ENCODE data around the gene LHFPL3. TPM values are rescaled to one million over a fixed set of nuclear protein-coding genes. Genes with fewer than 3 reads are reported as not detected.
A peak's percentile ranks its signal among the peaks of the same experiment; 100 is the strongest.
"Not testable (repeated sequence)": the region's sequence is repeated elsewhere in the genome, so short reads cannot be mapped to it uniquely, and the experiment has no call there.

The LHFPL3 gene
- total and polyA plus RNA-seq, 2 experiments from 2014 or later: not detected

DNA sequence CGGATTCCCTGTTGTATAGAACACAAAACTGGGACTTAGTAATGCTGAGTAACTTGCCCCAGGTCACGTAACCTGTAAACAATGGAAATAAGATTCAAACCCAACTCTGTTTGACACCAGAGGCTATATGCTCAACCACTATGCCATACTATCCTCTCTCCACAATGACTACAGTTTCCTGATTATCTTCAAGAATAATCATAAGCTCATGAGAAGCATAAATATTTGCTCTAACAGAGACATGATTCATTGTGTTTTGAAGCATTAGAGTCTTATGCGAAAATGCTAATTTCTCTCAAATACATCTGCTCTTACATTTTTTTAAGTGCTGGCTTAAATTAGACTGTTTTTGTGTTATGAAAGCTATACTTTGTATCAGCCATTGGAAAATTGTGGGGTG lies 241.3 kb downstream of the LHFPL3 start:
- H3K4me2 ChIP-seq (ENCODE audit: unreplicated experiment): no peak overlapping the region
- TF ChIP-seq EZH2phosphoT487 (IDR thresholded peaks at IDR 0.05; ENCODE audit: insufficient read depth, low read depth) (no peak), EZH2 (IDR thresholded peaks at IDR 0.05; ENCODE audit: insufficient read depth, poor library complexity, severe bottlenecking) (no peak)
- no peaks in the 10 kb centered on the region for H3K79me2 ChIP-seq (ENCODE audit: insufficient read depth)
- H3K9me2 ChIP-seq (ENCODE audit: insufficient read depth): no peaks in the 10 kb centered on the region
- H3K9me3 ChIP-seq (ENCODE audit: low read depth): no peaks in the 10 kb centered on the region
- no peak overlapping the region for H2AFZ ChIP-seq
- H3K27me3 ChIP-seq (replicated peaks; ENCODE audit: insufficient read depth): no peaks in the 10 kb centered on the region
- in situ Hi-C loops (cut with MboI): no loop called here
- no peak overlapping the region for H3K9ac ChIP-seq
- no peaks in the 10 kb centered on the region for H3K36me3 ChIP-seq (ENCODE audit: low read depth)
- H3F3A ChIP-seq (ENCODE audit: insufficient read depth): no peaks in the 10 kb centered on the region
- no peak for DNase-seq
- 24 to 29% methylated on average over 3 of the region's 3 CpGs for WGBS, 2 experiments (ENCODE audit: low coverage in 1 of 2, low lambda C conversion rate in 2 of 2, missing lambda C conversion rate in 2 of 2)
- no peaks in the 10 kb centered on the region for H4K20me1 ChIP-seq (ENCODE audit: insufficient read depth)
- H3K4me3 ChIP-seq: no peak overlapping the region
- H3K27ac ChIP-seq: no peak overlapping the region
- no peaks in the 10 kb centered on the region for H3K4me1 ChIP-seq (ENCODE audit: insufficient read depth)

DNA sequence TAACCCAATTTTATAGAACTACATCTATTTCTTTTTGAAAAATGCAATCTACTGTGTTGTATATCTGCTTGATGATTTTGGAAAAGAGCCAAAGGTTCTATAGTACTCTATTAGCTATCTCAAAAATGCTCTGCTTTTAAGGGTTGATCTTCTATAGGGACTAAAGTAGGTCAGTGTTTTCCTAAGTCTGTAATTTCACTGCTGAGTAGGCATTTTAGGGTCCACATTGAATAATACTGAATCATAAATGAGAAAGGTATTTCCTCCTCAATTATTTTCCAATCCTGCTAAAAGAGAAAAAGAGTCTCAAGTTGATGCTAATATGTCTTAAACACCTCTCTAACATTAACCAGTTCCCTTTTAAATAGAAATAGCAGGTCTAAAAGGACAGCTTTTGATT lies 244.2 kb downstream of the LHFPL3 start:
- Histone ChIP-seq H3K79me2 (ENCODE audit: insufficient read depth) (no peaks in the 10 kb centered on the region), H3K4me2 (ENCODE audit: unreplicated experiment) (no peak overlapping the region), H3F3A (ENCODE audit: insufficient read depth) (no peaks in the 10 kb centered on the region), H4K20me1 (ENCODE audit: insufficient read depth) (no peaks in the 10 kb centered on the region), H3K27me3 (replicated peaks; ENCODE audit: insufficient read depth) (no peaks in the 10 kb centered on the region), H3K9me3 (ENCODE audit: low read depth) (no peaks in the 10 kb centered on the region), H3K4me3 (no peak overlapping the region), H3K36me3 (ENCODE audit: low read depth) (no peaks in the 10 kb centered on the region), H3K9me2 (ENCODE audit: insufficient read depth) (no peaks in the 10 kb centered on the region), H3K4me1 (ENCODE audit: insufficient read depth) (no peaks in the 10 kb centered on the region), H2AFZ (no peak overlapping the region), H3K9ac (no peak overlapping the region), H3K27ac (no peak overlapping the region)
- in situ Hi-C loops (cut with MboI): no loop called here
- TF ChIP-seq EZH2phosphoT487 (IDR thresholded peaks at IDR 0.05; ENCODE audit: insufficient read depth, low read depth): no peak
- no peak for TF ChIP-seq EZH2 (IDR thresholded peaks at IDR 0.05; ENCODE audit: insufficient read depth, poor library complexity, severe bottlenecking)
- no peak for DNase-seq

DNA sequence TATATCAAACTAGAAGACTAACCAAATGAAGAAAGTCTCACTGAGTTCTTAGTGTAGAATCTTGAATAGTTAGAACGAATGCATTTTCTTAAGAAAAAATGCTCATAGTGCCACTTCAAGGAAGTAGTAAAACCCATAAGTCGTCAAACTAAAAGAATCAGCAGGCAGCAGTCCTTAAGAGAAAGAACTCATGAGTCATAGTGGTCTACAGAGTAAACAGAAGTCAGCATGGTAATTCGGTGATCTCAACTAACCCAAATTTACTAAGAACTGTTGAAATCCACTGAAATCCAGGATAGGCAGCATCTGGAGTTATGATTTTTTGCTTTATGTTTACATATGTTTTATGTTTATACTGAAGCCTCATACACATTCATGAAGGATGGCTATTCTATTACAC lies 256.2 kb downstream of the LHFPL3 start:
- in situ Hi-C loops (cut with MboI): no loop called here

DNA sequence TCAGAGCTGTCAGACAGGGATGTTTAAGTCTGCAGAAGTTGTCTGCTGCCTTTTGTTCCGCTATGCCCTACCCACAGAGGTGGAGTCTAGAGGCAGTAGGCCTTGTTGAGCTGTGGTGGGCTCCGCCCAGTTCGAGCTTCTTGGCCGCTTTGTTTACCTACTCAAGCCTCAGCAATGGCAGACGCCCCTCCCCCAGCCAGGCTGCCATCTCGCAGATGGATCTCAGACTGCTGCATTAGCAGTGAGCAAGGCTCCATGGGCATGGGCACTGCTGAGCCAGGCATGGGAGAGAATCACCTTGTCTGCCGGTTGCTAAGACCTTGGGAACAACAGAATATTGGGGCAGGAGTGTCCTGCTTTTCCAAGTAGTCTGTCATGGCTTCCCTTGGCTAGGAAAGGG lies 267.2 kb downstream of the LHFPL3 start:
- H3K79me2 ChIP-seq (ENCODE audit: insufficient read depth); H3F3A ChIP-seq (ENCODE audit: insufficient read depth); H3K4me2 ChIP-seq (ENCODE audit: unreplicated experiment); H3K9me2 ChIP-seq (ENCODE audit: insufficient read depth); H3K9me3 ChIP-seq (ENCODE audit: low read depth); in situ Hi-C loops (cut with MboI); DNase-seq; H4K20me1 ChIP-seq (ENCODE audit: insufficient read depth); H3K27ac ChIP-seq; H3K4me1 ChIP-seq (ENCODE audit: insufficient read depth); H3K4me3 ChIP-seq; H3K9ac ChIP-seq; H3K27me3 ChIP-seq (replicated peaks; ENCODE audit: insufficient read depth); H3K36me3 ChIP-seq (ENCODE audit: low read depth); H2AFZ ChIP-seq: not testable (repeated sequence)
- 11 to 16% methylated on average over 7 of the region's 7 CpGs for WGBS, 2 experiments (ENCODE audit: low coverage in 1 of 2, low lambda C conversion rate in 2 of 2, missing lambda C conversion rate in 2 of 2)

More for the DNA sequence above, 256.2 kb downstream of the LHFPL3 start:
- no peak overlapping the region for H3K27ac ChIP-seq
- WGBS, 2 experiments (ENCODE audit: low coverage in 1 of 2, low lambda C conversion rate in 2 of 2, missing lambda C conversion rate in 2 of 2): 11 to 12% methylated on average over 3 of the region's 3 CpGs
- TF ChIP-seq EZH2 (IDR thresholded peaks at IDR 0.05; ENCODE audit: insufficient read depth, poor library complexity, severe bottlenecking) (no peak), EZH2phosphoT487 (IDR thresholded peaks at IDR 0.05; ENCODE audit: insufficient read depth, low read depth) (no peak)
- no peak overlapping the region for H3K4me2 ChIP-seq (ENCODE audit: unreplicated experiment)
- H3K4me1 ChIP-seq (ENCODE audit: insufficient read depth): no peaks in the 10 kb centered on the region
- peak; percentile 1 for DNase-seq
- H3F3A ChIP-seq (ENCODE audit: insufficient read depth): no peaks in the 10 kb centered on the region
- H4K20me1 ChIP-seq (ENCODE audit: insufficient read depth): no peaks in the 10 kb centered on the region
- no peaks in the 10 kb centered on the region for H3K79me2 ChIP-seq (ENCODE audit: insufficient read depth)
- no peaks in the 10 kb centered on the region for H3K9me2 ChIP-seq (ENCODE audit: insufficient read depth)
- no peak overlapping the region for H2AFZ ChIP-seq
- H3K27me3 ChIP-seq (replicated peaks; ENCODE audit: insufficient read depth): no peaks in the 10 kb centered on the region
- H3K9ac ChIP-seq: no peak overlapping the region
- no peaks in the 10 kb centered on the region for H3K9me3 ChIP-seq (ENCODE audit: low read depth)
- H3K4me3 ChIP-seq: no peak overlapping the region
- no peaks in the 10 kb centered on the region for H3K36me3 ChIP-seq (ENCODE audit: low read depth)

DNA sequence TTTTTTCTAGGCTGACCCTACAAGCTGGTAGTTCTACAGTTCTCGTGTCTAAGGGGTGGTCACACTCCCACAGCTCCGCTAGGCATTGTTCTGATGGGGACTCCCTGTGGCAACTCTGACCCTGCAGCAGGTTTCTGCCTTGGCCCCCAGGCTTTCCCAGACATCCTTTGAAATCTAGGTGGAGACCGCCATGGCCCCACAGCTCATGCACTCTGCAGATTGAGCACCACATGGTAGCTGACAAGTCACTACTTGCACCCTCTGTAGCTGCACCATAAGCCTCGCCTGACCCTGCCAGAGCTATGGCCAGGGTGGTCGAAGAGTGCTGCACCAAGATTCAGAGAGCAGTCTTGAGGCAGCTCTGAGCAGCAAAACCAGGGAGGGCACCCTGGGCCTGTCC lies 275.6 kb downstream of the LHFPL3 start:
- no peak overlapping the region for H2AFZ ChIP-seq
- DNase-seq: no peak
- H3K9me2 ChIP-seq (ENCODE audit: insufficient read depth): no peaks in the 10 kb centered on the region
- H3K79me2 ChIP-seq (ENCODE audit: insufficient read depth): no peaks in the 10 kb centered on the region
- no peak overlapping the region for H3K9ac ChIP-seq
- H3K27ac ChIP-seq: no peak overlapping the region
- in situ Hi-C loops (cut with MboI): no loop called here
- no peak overlapping the region for H3K4me2 ChIP-seq (ENCODE audit: unreplicated experiment)
- no peaks in the 10 kb centered on the region for H3K4me1 ChIP-seq (ENCODE audit: insufficient read depth)
- no peaks in the 10 kb centered on the region for H3K27me3 ChIP-seq (replicated peaks; ENCODE audit: insufficient read depth)
- no peaks in the 10 kb centered on the region for H3F3A ChIP-seq (ENCODE audit: insufficient read depth)
- 29 to 34% methylated on average over 4 to 5 of the region's 5 CpGs for WGBS, 2 experiments (ENCODE audit: low coverage in 1 of 2, low lambda C conversion rate in 2 of 2, missing lambda C conversion rate in 2 of 2)
- H3K4me3 ChIP-seq: no peak overlapping the region
- H3K36me3 ChIP-seq (ENCODE audit: low read depth): no peaks in the 10 kb centered on the region
- H3K9me3 ChIP-seq (ENCODE audit: low read depth): no peaks in the 10 kb centered on the region
- H4K20me1 ChIP-seq (ENCODE audit: insufficient read depth): no peaks in the 10 kb centered on the region
- no peak for TF ChIP-seq EZH2phosphoT487 (IDR thresholded peaks at IDR 0.05; ENCODE audit: insufficient read depth, low read depth)
- TF ChIP-seq EZH2 (IDR thresholded peaks at IDR 0.05; ENCODE audit: insufficient read depth, poor library complexity, severe bottlenecking): no peak

All from GM23248 (cell line).